ENCODE results near the gene MED7. TPM values are rescaled to one million over a fixed set of nuclear protein-coding genes. Genes with fewer than 3 reads are reported as not detected.

Gene MED7
- total RNA-seq, 8 experiments from 2014 or later, result 10.7 to 20.8 (median 15.4) TPM

- no peaks in the 10 kb centered on the region for H3K4me1 ChIP-seq (replicated peaks in 1 of 2)
- no peak overlapping the region for H3K27ac ChIP-seq
- H3K4me3 ChIP-seq, result no peak overlapping the region
- in situ Hi-C loops (cut with MboI; ENCODE audit: low pct_unique_long_range_greater_than_20kb in 2 of 9, low sequenced_read_pairs in 9 of 9, unreplicated experiment in 9 of 9), result loop anchor here in 1 of 9 experiments (25.0 kb wide), 1 partner anchor 278 kb away; no protein-coding TSS in a partner anchor
- ATAC-seq (replicated peaks in 6 of 8), result no peak
Measured at GRCh38 chr5:157115012-157115411, 27.7 kb downstream of the MED7 start.

DNA sequence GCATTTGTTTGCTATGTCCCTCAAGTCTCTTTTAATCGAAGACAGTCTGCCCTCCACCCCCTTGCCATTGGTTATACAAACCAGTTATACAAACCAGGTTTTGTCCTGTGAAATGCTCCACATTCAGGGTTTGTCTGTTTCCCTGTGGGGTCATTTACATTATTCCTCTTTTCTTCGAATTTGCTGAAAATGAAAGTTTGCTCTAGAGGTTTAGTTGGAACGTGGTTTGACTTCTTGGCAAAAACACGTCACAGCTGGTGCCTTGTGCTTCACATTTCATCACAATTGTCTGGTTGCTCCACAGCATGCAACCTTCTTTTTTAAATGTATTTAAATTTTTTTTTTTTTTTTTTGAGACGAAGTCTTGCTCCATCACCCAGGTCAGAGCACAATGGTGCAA lies 29.7 kb downstream of the MED7 start:
- 12 to 91% (median 67%) methylated on average over 1 to 5 of the region's 5 CpGs; no CpG with 5 or more reads in 1 of the 10 experiments for WGBS, 10 experiments
- ATAC-seq (replicated peaks in 6 of 8), result no peak
- in situ Hi-C loops (cut with MboI; ENCODE audit: low pct_unique_long_range_greater_than_20kb in 2 of 9, low sequenced_read_pairs in 9 of 9, unreplicated experiment in 9 of 9), result loop anchor here in 1 of 9 experiments (25.0 kb wide), 1 partner anchor 276 kb away; no protein-coding TSS in a partner anchor
- Histone ChIP-seq H3K4me3 (no peak overlapping the region), H3K4me1 (replicated peaks in 1 of 2) (no peaks in the 10 kb centered on the region), H3K27ac (no peak overlapping the region)

- H3K4me1 ChIP-seq (replicated peaks in 1 of 2), result no peaks in the 10 kb centered on the region
- in situ Hi-C loops (cut with MboI; ENCODE audit: low pct_unique_long_range_greater_than_20kb in 2 of 9, low sequenced_read_pairs in 9 of 9, unreplicated experiment in 9 of 9), result loop anchor here in 1 of 9 experiments (25.0 kb wide), 1 partner anchor 272 kb away; no protein-coding TSS in a partner anchor
- no peak overlapping the region for H3K27ac ChIP-seq
- whole genome bisulfite sequencing, 10 experiments, result 20 to 100% (median 89%) methylated on average over 1 of the region's 1 CpG; no CpG with 5 or more reads in 4 of the 10 experiments
- no peak overlapping the region for H3K4me3 ChIP-seq
- ATAC-seq (replicated peaks in 6 of 8), result no peak
Measured at GRCh38 chr5:157109744-157110143, 32.9 kb downstream of the MED7 start.

- H3K27ac ChIP-seq, result no peak within 1 kb of the TSS
- no peak for ATAC-seq (replicated peaks in 6 of 8)
- WGBS, 10 experiments, result 44 to 100% (median 83%) methylated on average over 1 to 4 of the region's 4 CpGs; no CpG with 5 or more reads in 4 of the 10 experiments
- no peak within 1 kb of the TSS for H3K4me3 ChIP-seq
- no peaks in the 10 kb centered on the region for H3K4me1 ChIP-seq (replicated peaks in 1 of 2)
- in situ Hi-C loops (cut with MboI; ENCODE audit: low pct_unique_long_range_greater_than_20kb in 2 of 9, low sequenced_read_pairs in 9 of 9, unreplicated experiment in 9 of 9), result loop anchor here in 1 of 9 experiments (25.0 kb wide), 1 partner anchor 272 kb away; no protein-coding TSS in a partner anchor
Measured at GRCh38 chr5:157108976-157109375, 33.7 kb downstream of the MED7 start, which contains the start of gene HAVCR2. Gene HAVCR2 (minus strand): TSS chr5:157109044. CDS start chr5:157108983, 61 bp downstream.

DNA sequence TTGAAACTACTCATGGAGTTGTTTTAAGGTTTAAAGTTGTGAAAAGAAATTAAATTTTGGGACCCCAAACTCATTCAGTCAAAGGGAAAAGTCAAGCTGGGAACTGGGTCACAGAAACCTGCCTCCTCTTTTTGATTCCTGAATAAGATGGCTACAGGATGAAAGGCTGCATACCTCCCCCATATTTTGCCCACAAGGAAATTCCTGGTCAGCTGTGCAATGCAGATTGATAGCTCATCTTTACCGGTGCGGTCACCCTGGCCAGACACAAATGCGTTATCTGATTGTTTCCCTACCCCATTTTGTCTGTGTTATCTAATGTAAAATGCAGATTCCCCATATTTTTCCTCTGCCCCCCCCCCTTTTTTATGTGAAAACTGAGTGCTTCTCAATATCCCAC lies 35.2 kb downstream of the MED7 start:
- no peaks in the 10 kb centered on the region for H3K4me1 ChIP-seq (replicated peaks in 1 of 2)
- ATAC-seq (replicated peaks in 6 of 8), result no peak
- in situ Hi-C loops (cut with MboI; ENCODE audit: low pct_unique_long_range_greater_than_20kb in 2 of 9, low sequenced_read_pairs in 9 of 9, unreplicated experiment in 9 of 9), result loop anchor here in 1 of 9 experiments (25.0 kb wide), 1 partner anchor 270 kb away; no protein-coding TSS in a partner anchor
- no peak overlapping the region for H3K27ac ChIP-seq
- 45 to 100% (median 81%) methylated on average over 1 to 3 of the region's 3 CpGs; no CpG with 5 or more reads in 2 of the 10 experiments for WGBS, 10 experiments
- no peak overlapping the region for H3K4me3 ChIP-seq

DNA sequence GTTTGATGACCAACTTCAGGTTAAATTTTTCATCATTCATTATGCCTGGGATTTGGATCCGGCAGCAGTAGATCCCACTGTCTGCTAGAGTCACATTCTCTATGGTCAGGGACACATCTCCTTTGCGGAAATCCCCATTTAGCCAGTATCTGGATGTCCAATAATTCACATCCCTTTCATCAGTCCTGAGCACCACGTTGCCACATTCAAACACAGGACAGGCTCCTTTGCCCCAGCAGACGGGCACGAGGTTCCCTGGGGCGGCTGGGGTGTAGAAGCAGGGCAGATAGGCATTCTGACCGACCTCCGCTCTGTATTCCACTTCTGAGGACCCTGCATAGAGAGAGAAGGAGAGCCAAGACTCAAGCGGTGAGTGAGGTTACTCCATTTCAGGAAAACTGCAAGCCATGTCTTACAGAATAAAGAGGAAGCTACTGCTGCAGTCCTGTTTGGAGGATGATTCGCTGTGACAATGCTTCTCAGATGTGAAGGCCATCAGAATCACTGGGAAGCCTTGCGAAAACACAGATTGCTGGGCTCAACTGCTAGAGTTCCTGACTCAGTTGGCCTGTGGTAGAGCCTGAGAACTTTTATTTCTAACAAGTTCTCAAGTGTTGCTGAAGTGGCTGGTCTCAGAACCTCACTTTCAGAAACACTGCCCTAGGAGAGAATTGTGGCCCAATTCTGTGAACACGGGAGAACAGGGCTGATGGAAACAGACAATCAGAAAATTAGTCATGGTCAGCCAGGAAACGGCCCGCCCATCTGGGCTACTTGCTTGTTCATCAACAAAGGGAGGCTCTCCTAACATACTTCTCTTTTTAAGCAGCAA lies 35.8 kb downstream of the MED7 start:
- peak in 2 of 8 experiments; percentile 82 to 92 for ATAC-seq (replicated peaks in 6 of 8)
- H3K4me1 ChIP-seq (replicated peaks in 1 of 2), result no peaks in the 10 kb centered on the region
- H3K4me3 ChIP-seq, result no peak overlapping the region
- 40 to 100% (median 81%) methylated on average over 1 to 8 of the region's 14 CpGs; no CpG with 5 or more reads in 1 of the 10 experiments for WGBS, 10 experiments
- in situ Hi-C loops (cut with MboI; ENCODE audit: low pct_unique_long_range_greater_than_20kb in 2 of 9, low sequenced_read_pairs in 9 of 9, unreplicated experiment in 9 of 9), result loop anchor here in 1 of 9 experiments (25.0 kb wide), 1 partner anchor 270 kb away; no protein-coding TSS in a partner anchor
- H3K27ac ChIP-seq, result no peak overlapping the region

DNA sequence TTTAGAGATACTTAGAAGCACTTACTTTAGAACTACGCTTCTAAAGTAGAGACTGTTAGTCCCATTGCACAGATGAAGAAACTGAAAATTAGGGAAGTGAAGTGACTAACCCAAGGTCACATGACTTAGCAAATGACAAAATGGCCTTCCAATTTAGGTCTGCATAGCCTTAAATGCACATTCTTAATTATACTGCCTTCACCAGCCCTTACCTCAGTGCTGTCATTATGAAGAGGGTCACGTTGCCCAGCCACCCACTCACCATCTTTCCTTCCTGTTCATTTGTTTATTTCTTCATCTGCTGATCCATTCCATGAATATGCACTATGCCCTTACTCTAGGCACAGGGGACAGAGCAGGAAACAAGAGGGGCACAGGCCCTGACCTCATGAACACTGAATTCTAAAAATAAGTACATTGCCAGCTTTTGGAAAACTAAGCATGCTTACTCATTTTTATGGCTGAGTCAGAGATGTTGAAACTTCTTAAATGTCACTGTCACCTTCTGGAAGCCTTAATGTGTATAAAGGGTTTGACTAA lies 42.5 kb downstream of the MED7 start:
- H3K27ac ChIP-seq, result no peak overlapping the region
- no peaks in the 10 kb centered on the region for H3K4me1 ChIP-seq (replicated peaks in 1 of 2)
- no peak overlapping the region for H3K4me3 ChIP-seq
- ATAC-seq (replicated peaks in 6 of 8), result peak in 3 of 8 experiments; percentile 12 to 65 (median 22)
- in situ Hi-C loops (cut with MboI; ENCODE audit: low pct_unique_long_range_greater_than_20kb in 2 of 9, low sequenced_read_pairs in 9 of 9, unreplicated experiment in 9 of 9), result loop anchor here in 1 of 9 experiments (25.0 kb wide), 1 partner anchor 263 kb away; no protein-coding TSS in a partner anchor
- WGBS, 10 experiments, result 0 to 100% (median 50%) methylated on average over 1 to 2 of the region's 2 CpGs; no CpG with 5 or more reads in 1 of the 10 experiments

DNA sequence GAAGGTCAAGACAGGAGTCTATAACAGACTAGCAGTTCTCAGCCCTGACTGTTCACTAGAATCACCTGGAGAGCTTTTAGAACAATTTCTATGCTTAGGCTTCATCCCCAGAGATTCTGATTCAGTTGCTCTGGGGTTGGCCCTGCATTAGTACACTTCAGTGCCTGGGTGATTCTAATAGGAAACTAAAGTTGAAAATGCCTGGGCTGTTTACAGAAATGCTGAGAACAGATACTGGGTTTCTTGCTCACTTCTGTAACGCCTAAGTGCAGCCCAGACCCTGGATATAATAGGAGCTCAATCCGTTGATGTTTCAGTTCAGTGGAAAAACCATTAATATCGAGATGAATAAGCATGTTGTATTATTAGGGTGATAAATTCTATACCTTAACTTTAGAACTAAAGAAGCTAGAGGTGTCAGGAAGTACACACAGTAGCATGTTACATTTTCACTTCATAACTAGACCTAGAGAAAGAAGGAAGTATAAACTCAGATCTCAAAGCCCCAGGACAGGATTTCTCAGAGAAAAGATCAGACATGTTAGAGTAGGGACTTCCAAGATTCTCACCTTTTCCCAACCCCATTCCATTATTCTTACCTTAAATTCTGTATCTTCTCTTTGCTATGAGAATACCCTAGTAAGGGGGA lies 54.2 kb downstream of the MED7 start:
- ATAC-seq (replicated peaks in 6 of 8), result no peak
- no peaks in the 10 kb centered on the region for H3K4me1 ChIP-seq (replicated peaks in 1 of 2)
- in situ Hi-C loops (cut with MboI; ENCODE audit: low pct_unique_long_range_greater_than_20kb in 2 of 9, low sequenced_read_pairs in 9 of 9, unreplicated experiment in 9 of 9), result no loop called here
- 0 to 86% (median 49%) methylated on average over 1 to 3 of the region's 3 CpGs; no CpG with 5 or more reads in 2 of the 10 experiments for WGBS, 10 experiments
- H3K27ac ChIP-seq, result no peak overlapping the region
- no peak overlapping the region for H3K4me3 ChIP-seq

Other genes with a start within 250 kb of the MED7 start
- not detected for gene TIMD4, start 179.6 kb downstream of the MED7 start, total RNA-seq
- under 1 TPM in 3 of 8 experiments, not detected in 5; 0.11 to 0.57 (median 0.13) TPM for gene HAVCR1, start 83.7 kb downstream of the MED7 start, total RNA-seq
- gene HAVCR2, start 33.8 kb downstream of the MED7 start, total RNA-seq, result 1 to 10 TPM in 1 of 8 experiments, under 1 TPM in 6, not detected in 1; 0.10 to 1.3 (median 0.25) TPM
- under 1 TPM in 4 of 8 experiments, not detected in 4; 0.14 to 0.54 (median 0.31) TPM for gene GARIN3, start 23.4 kb upstream of the MED7 start, total RNA-seq
- gene ITK, start 38.0 kb upstream of the MED7 start, total RNA-seq, result 10 to 100 TPM in 1 of 8 experiments, 1 to 10 TPM in 1, under 1 TPM in 5, not detected in 1; 0.18 to 76.4 (median 0.80) TPM
- gene CYFIP2, start 123.3 kb upstream of the MED7 start, total RNA-seq, result 100 to 1,000 TPM in 2 of 8 experiments, 10 to 100 TPM in 5, 1 to 10 TPM in 1; 8.0 to 116 (median 88.5) TPM

All from motor neuron (in vitro differentiated cells).